GM23338 (cell line): ENCODE data around the gene CTNND2. TPM values are rescaled to one million over a fixed set of nuclear protein-coding genes. Genes with fewer than 3 reads are reported as not detected.

Experiments used
- ATAC-seq: fragments of 200-7000 bp; cut with Tn5 transposase; 3 replicates; pipeline ENCODE4 v1.9.1; 2020
- DNase-seq: peaks from one replicate; pipeline ENCODE4 v3.0.0-alpha.2; 2015; ENCODE audit warnings: low spot score
- H2AFZ ChIP-seq: fragments of 200-600 bp; sonication (generic); 2 replicates; pipeline ENCODE4 v1.8.0; 2016; ENCODE audit warnings: antibody characterized with exemption, mild to moderate bottlenecking, moderate library complexity
- H3F3A ChIP-seq: fragments of 200-600 bp; sonication (generic); replicated peaks from 2 replicates; pipeline ENCODE4 v1.8.0; 2017; ENCODE audit warnings: antibody characterized with exemption, mixed run types, low read depth
- H3K27ac ChIP-seq: fragments of 200-600 bp; sonication (generic); 2 replicates; pipeline ENCODE4 v1.6.1; 2016; ENCODE audit warnings: low read depth
- H3K27me3 ChIP-seq: fragments of 200-600 bp; sonication (generic); 2 replicates; pipeline ENCODE4 v1.8.0; 2016; ENCODE audit warnings: mild to moderate bottlenecking, mixed run types, moderate library complexity; ENCODE audit not compliant: insufficient read depth
- H3K36me3 ChIP-seq: fragments of 200-600 bp; sonication (generic); 2 replicates; pipeline ENCODE4 v1.8.0; 2016; ENCODE audit warnings: mild to moderate bottlenecking; ENCODE audit not compliant: insufficient read depth
- H3K4me1 ChIP-seq: fragments of 200-600 bp; sonication (generic); 2 replicates; pipeline ENCODE4 v1.8.0; 2016; ENCODE audit warnings: mild to moderate bottlenecking, moderate library complexity; ENCODE audit not compliant: insufficient read depth
- H3K4me2 ChIP-seq: fragments of 200-600 bp; sonication (generic); 2 replicates; pipeline ENCODE4 v1.7.1; 2017; ENCODE audit warnings: mixed run types
- H3K4me3 ChIP-seq: fragments of 200-600 bp; sonication (generic); 2 replicates; pipeline ENCODE4 v1.6.1; 2016; ENCODE audit warnings: mixed run types
- H3K79me2 ChIP-seq: fragments of 200-600 bp; sonication (generic); replicated peaks from 2 replicates; pipeline ENCODE4 v1.8.0; 2017; ENCODE audit warnings: mild to moderate bottlenecking; ENCODE audit not compliant: insufficient read depth
- H3K9me2 ChIP-seq: fragments of 200-600 bp; sonication (generic); 2 replicates; pipeline ENCODE4 v1.8.0; 2017; ENCODE audit not compliant: insufficient read depth
- H4K20me1 ChIP-seq: fragments of 200-600 bp; sonication (generic); replicated peaks from 2 replicates; pipeline ENCODE4 v1.8.0; 2017; ENCODE audit warnings: mild to moderate bottlenecking; ENCODE audit not compliant: insufficient read depth
- H3K27ac Mint-ChIP-seq: 2 replicates; pipeline ENCODE4 v1.8.0; 2020; ENCODE audit warnings: inconsistent platforms, mild to moderate bottlenecking, moderate library complexity, mixed read lengths
- H3K27me3 Mint-ChIP-seq: 3 replicates; pipeline ENCODE4 v1.8.0; 2022; ENCODE audit warnings: low read depth, mild to moderate bottlenecking, moderate library complexity, mixed read lengths, inconsistent platforms; ENCODE audit not compliant: insufficient read depth, poor library complexity
- H3K36me3 Mint-ChIP-seq: 3 replicates; pipeline ENCODE4 v1.8.0; 2021; ENCODE audit warnings: low read depth, mild to moderate bottlenecking, inconsistent platforms, moderate library complexity, mixed read lengths
- H3K4me1 Mint-ChIP-seq: 3 replicates; pipeline ENCODE4 v1.8.0; 2020; ENCODE audit warnings: mild to moderate bottlenecking, inconsistent platforms, mixed read lengths
- H3K4me3 Mint-ChIP-seq: 3 replicates; pipeline ENCODE4 v1.8.0; 2021; ENCODE audit warnings: moderate library complexity, mild to moderate bottlenecking, inconsistent platforms, mixed read lengths
- H3K9me3 Mint-ChIP-seq: 3 replicates; pipeline ENCODE4 v1.8.0; 2020; ENCODE audit warnings: moderate library complexity, mild to moderate bottlenecking, inconsistent platforms, mixed read lengths
- JUNB ChIP-seq: IDR thresholded peaks from one replicate; pipeline ENCODE4 v1.6.1; 2016; ENCODE audit warnings: antibody characterized with exemption; ENCODE audit not compliant: unreplicated experiment
- ZNF331 ChIP-seq: fragments of 250-450 bp; sonication (Bioruptor Pico); IDR thresholded peaks from 2 replicates; pipeline ENCODE4 v1.5.0; 2020; ENCODE audit warnings: low read depth, mild to moderate bottlenecking, moderate library complexity
- ZNF462 ChIP-seq: fragments of 250-450 bp; sonication (Bioruptor Pico); IDR thresholded peaks from 2 replicates; pipeline ENCODE4 v1.5.0; 2020; ENCODE audit warnings: mild to moderate bottlenecking, moderate library complexity
- polyA plus RNA-seq: library from polyadenylated mRNA; unstranded; fragments of >200 nt; fragmentation: Nextera tagmentation; extraction: Ambion mirVana; gene quantifications from 2 replicates; pipeline ENCODE4 v1.2.1, GENCODE V29; 2016
- total RNA-seq: library from RNA; depleted of rRNA; stranded (reverse); fragments of >200 nt; shearing (Covaris generic); gene quantifications from 2 replicates; pipeline ENCODE4 v1.2.3, GENCODE V29; 2014

CTNND2 gene
- total and polyA plus RNA-seq, 2 experiments from 2014 or later, result 5.1 to 7.0 TPM

- Histone ChIP-seq H3K4me3 (no peak overlapping the region), H3K27me3 (no peaks in the 10 kb centered on the region), H3K9me2 (no peaks in the 10 kb centered on the region), H2AFZ (no peak overlapping the region), H3K4me2 (no peak overlapping the region), H3K36me3 (no peaks in the 10 kb centered on the region), H3K4me1 (peaks cover 6% of the 10 kb centered on the region; the same call in 1 of the 2 replicates), H4K20me1 (no peaks in the 10 kb centered on the region), H3K79me2 (no peaks in the 10 kb centered on the region), H3F3A (no peaks in the 10 kb centered on the region), H3K27ac (no peak overlapping the region)
- ATAC-seq, result no peak
- TF ChIP-seq ZNF462 (CRISPR knock-in tag), result no peak
- TF ChIP-seq JUNB, result no peak
- no peak for TF ChIP-seq ZNF331 (CRISPR knock-in tag)
- peaks cover 8% of the 10 kb centered on the region for H3K4me1 Mint-ChIP-seq
- no peak overlapping the region for H3K27ac Mint-ChIP-seq
- H3K27me3 Mint-ChIP-seq, result peaks cover 2% of the 10 kb centered on the region
- no peaks in the 10 kb centered on the region for H3K9me3 Mint-ChIP-seq
- no peaks in the 10 kb centered on the region for H3K36me3 Mint-ChIP-seq
- no peak overlapping the region for H3K4me3 Mint-ChIP-seq
- no peak for DNase-seq
Observed at GRCh38 chr5:11292648-11293356, 611.4 kb downstream of the CTNND2 start.

GRCh38 chr5:11289733-11290132 is 614.5 kb downstream of the CTNND2 start:
- Histone ChIP-seq H3K36me3 (no peaks in the 10 kb centered on the region), H3K79me2 (no peaks in the 10 kb centered on the region), H3K4me2 (no peak overlapping the region), H3K27me3 (no peaks in the 10 kb centered on the region), H3F3A (no peaks in the 10 kb centered on the region), H2AFZ (no peak overlapping the region), H4K20me1 (no peaks in the 10 kb centered on the region), H3K9me2 (no peaks in the 10 kb centered on the region), H3K4me1 (peaks cover 6% of the 10 kb centered on the region; the same call in 1 of the 2 replicates), H3K4me3 (no peak overlapping the region), H3K27ac (no peak overlapping the region)
- Mint-ChIP-seq H3K27ac (no peak overlapping the region), H3K36me3 (no peaks in the 10 kb centered on the region; the same call in 1 of the 3 replicates), H3K4me1 (peaks cover 8% of the 10 kb centered on the region), H3K27me3 (peaks cover 2% of the 10 kb centered on the region), H3K4me3 (no peak overlapping the region), H3K9me3 (peaks cover 7% of the 10 kb centered on the region; the same call in 2 of the 3 replicates)
- ATAC-seq (peak; percentile 63), DNase-seq (peak; percentile 36)
- TF ChIP-seq JUNB, result no peak
- TF ChIP-seq ZNF462 (CRISPR knock-in tag), result no peak
